ENCODE measurements around the gene SCGB1A1.
"Not testable (repeated sequence)": the region's sequence is repeated elsewhere in the genome, so short reads cannot be mapped to it uniquely, and the experiment has no call there.

The SCGB1A1 gene

GRCh38 chr11:62449451-62449851 is 30.6 kb downstream of the SCGB1A1 start:
- DNase-seq (ENCODE audit: low read depth in 3 of 3, low spot score in 1 of 3), result no peak

- DNase-seq (ENCODE audit: low read depth in 3 of 3, low spot score in 1 of 3), result not testable (repeated sequence)
Observed at GRCh38 chr11:62449912-62450311, 31.1 kb downstream of the SCGB1A1 start.

- DNase-seq (ENCODE audit: low read depth in 3 of 3, low spot score in 1 of 3), result no peak
Observed at GRCh38 chr11:62450543-62451240, 31.9 kb downstream of the SCGB1A1 start.

GRCh38 chr11:62451241-62451621 is 32.4 kb downstream of the SCGB1A1 start:
- DNase-seq (ENCODE audit: low read depth in 3 of 3, low spot score in 1 of 3), result no peak

GRCh38 chr11:62452261-62452660 is 33.4 kb downstream of the SCGB1A1 start:
- DNase-seq (ENCODE audit: low read depth in 3 of 3, low spot score in 1 of 3), result no peak

GRCh38 chr11:62452839-62453468 is 34.1 kb downstream of the SCGB1A1 start:
- DNase-seq (ENCODE audit: low read depth in 3 of 3, low spot score in 1 of 3), result no peak

- no peak for DNase-seq (ENCODE audit: low read depth in 3 of 3, low spot score in 1 of 3)
Observed at GRCh38 chr11:62456630-62457029, 37.8 kb downstream of the SCGB1A1 start.

- DNase-seq (ENCODE audit: low read depth in 3 of 3, low spot score in 1 of 3), result no peak
Observed at GRCh38 chr11:62457478-62457877, 38.6 kb downstream of the SCGB1A1 start.

GRCh38 chr11:62458212-62459002 is 39.6 kb downstream of the SCGB1A1 start:
- no peak for DNase-seq (ENCODE audit: low read depth in 3 of 3, low spot score in 1 of 3)

GRCh38 chr11:62459080-62459479 is 40.2 kb downstream of the SCGB1A1 start:
- no peak for DNase-seq (ENCODE audit: low read depth in 3 of 3, low spot score in 1 of 3)

GRCh38 chr11:62461740-62462507 is 43.1 kb downstream of the SCGB1A1 start:
- no peak for DNase-seq (ENCODE audit: low read depth in 3 of 3, low spot score in 1 of 3)

GRCh38 chr11:62462508-62462892 is 43.7 kb downstream of the SCGB1A1 start:
- DNase-seq (ENCODE audit: low read depth in 3 of 3, low spot score in 1 of 3), result no peak

GRCh38 chr11:62463121-62463542 is 44.3 kb downstream of the SCGB1A1 start:
- DNase-seq (ENCODE audit: low read depth in 3 of 3, low spot score in 1 of 3), result no peak

GRCh38 chr11:62464655-62465054 is 45.8 kb downstream of the SCGB1A1 start:
- DNase-seq (ENCODE audit: low read depth in 3 of 3, low spot score in 1 of 3), result no peak

- DNase-seq (ENCODE audit: low read depth in 3 of 3, low spot score in 1 of 3), result no peak
Observed at GRCh38 chr11:62466444-62466843, 47.6 kb downstream of the SCGB1A1 start.

GRCh38 chr11:62468577-62468976 is 49.7 kb downstream of the SCGB1A1 start:
- no peak for DNase-seq (ENCODE audit: low read depth in 3 of 3, low spot score in 1 of 3)

- DNase-seq (ENCODE audit: low read depth in 3 of 3, low spot score in 1 of 3), result no peak
Observed at GRCh38 chr11:62471603-62472002, 52.8 kb downstream of the SCGB1A1 start.

GRCh38 chr11:62472063-62472884 is 53.4 kb downstream of the SCGB1A1 start:
- DNase-seq (ENCODE audit: low read depth in 3 of 3, low spot score in 1 of 3), result no peak
